MG63 (cell line): ENCODE data around the gene PREX1. TPM values are rescaled to one million over a fixed set of nuclear protein-coding genes. Genes with fewer than 3 reads are reported as not detected.

ENCODE experiments used
- DNase-seq: peaks from one replicate; pipeline ENCODE4 v3.0.0-alpha.2; 2020
- H3K27me3 ChIP-seq: fragments of 250-450 bp; sonication (Bioruptor Pico); 2 replicates; pipeline ENCODE4 v1.5.1; 2020; ENCODE audit warnings: mild to moderate bottlenecking, moderate library complexity
- H3K36me3 ChIP-seq: fragments of 250-450 bp; sonication (Bioruptor Pico); 2 replicates; pipeline ENCODE4 v1.5.1; 2020; ENCODE audit warnings: mild to moderate bottlenecking, moderate library complexity
- H3K4me3 ChIP-seq: fragments of 250-450 bp; sonication (Bioruptor Pico); 2 replicates; pipeline ENCODE4 v1.5.1; 2020; ENCODE audit warnings: mild to moderate bottlenecking, moderate library complexity
- H3K9me3 ChIP-seq: fragments of 250-450 bp; sonication (Bioruptor Pico); 2 replicates; pipeline ENCODE4 v1.5.1; 2020; ENCODE audit warnings: mild to moderate bottlenecking, moderate library complexity
- total RNA-seq: library from RNA; depleted of rRNA; stranded (reverse); fragments of >200 nt; shearing (Covaris generic); gene quantifications from 2 replicates; pipeline ENCODE4 v1.2.3, GENCODE V29; 2014; ENCODE audit warnings: low replicate concordance

The PREX1 gene
- total RNA-seq, 1 experiment from 2014 or later: 5.8 TPM

- no peak overlapping the region for H3K4me3 ChIP-seq
- DNase-seq: peak; percentile 50
- H3K36me3 ChIP-seq: no peaks in the 10 kb centered on the region; the same call in 1 of the 2 replicates
- H3K9me3 ChIP-seq: no peaks in the 10 kb centered on the region
- no peaks in the 10 kb centered on the region for H3K27me3 ChIP-seq
Measured at GRCh38 chr20:48657426-48658197, 170.2 kb downstream of the PREX1 start.

- no peaks in the 10 kb centered on the region for H3K9me3 ChIP-seq
- no peak for DNase-seq
- no peak overlapping the region for H3K4me3 ChIP-seq
- no peaks in the 10 kb centered on the region; the same call in 1 of the 2 replicates for H3K36me3 ChIP-seq
- no peaks in the 10 kb centered on the region for H3K27me3 ChIP-seq
Measured at GRCh38 chr20:48656661-48657211, 171.1 kb downstream of the PREX1 start.

- Histone ChIP-seq H3K27me3 (no peaks in the 10 kb centered on the region), H3K4me3 (no peak overlapping the region), H3K36me3 (no peaks in the 10 kb centered on the region; the same call in 1 of the 2 replicates), H3K9me3 (no peaks in the 10 kb centered on the region)
- no peak for DNase-seq
Measured at GRCh38 chr20:48656137-48656536, 171.7 kb downstream of the PREX1 start.

GRCh38 chr20:48653706-48654051 is 174.1 kb downstream of the PREX1 start:
- Histone ChIP-seq H3K4me3 (no peak overlapping the region), H3K27me3 (no peaks in the 10 kb centered on the region), H3K36me3 (no peaks in the 10 kb centered on the region), H3K9me3 (no peaks in the 10 kb centered on the region)
- DNase-seq: no peak

GRCh38 chr20:48652961-48653705 is 174.7 kb downstream of the PREX1 start:
- Histone ChIP-seq H3K9me3 (no peaks in the 10 kb centered on the region), H3K36me3 (no peaks in the 10 kb centered on the region), H3K4me3 (no peak overlapping the region), H3K27me3 (no peaks in the 10 kb centered on the region)
- no peak for DNase-seq

GRCh38 chr20:48651960-48652359 is 175.8 kb downstream of the PREX1 start:
- H3K4me3 ChIP-seq: no peak overlapping the region
- no peak for DNase-seq
- no peaks in the 10 kb centered on the region for H3K9me3 ChIP-seq
- no peaks in the 10 kb centered on the region for H3K36me3 ChIP-seq
- no peaks in the 10 kb centered on the region for H3K27me3 ChIP-seq

- H3K36me3 ChIP-seq: no peaks in the 10 kb centered on the region
- H3K27me3 ChIP-seq: no peaks in the 10 kb centered on the region
- H3K4me3 ChIP-seq: no peak overlapping the region
- no peak for DNase-seq
- no peaks in the 10 kb centered on the region for H3K9me3 ChIP-seq
Measured at GRCh38 chr20:48651271-48651670, 176.5 kb downstream of the PREX1 start.

- H3K27me3 ChIP-seq: no peaks in the 10 kb centered on the region
- H3K36me3 ChIP-seq: no peaks in the 10 kb centered on the region
- H3K4me3 ChIP-seq: no peak overlapping the region
- H3K9me3 ChIP-seq: no peaks in the 10 kb centered on the region
- no peak for DNase-seq
Measured at GRCh38 chr20:48649868-48650267, 177.9 kb downstream of the PREX1 start.

- Histone ChIP-seq H3K9me3 (no peaks in the 10 kb centered on the region), H3K4me3 (no peak overlapping the region), H3K27me3 (no peaks in the 10 kb centered on the region), H3K36me3 (no peaks in the 10 kb centered on the region)
- DNase-seq: no peak
Measured at GRCh38 chr20:48649104-48649626, 178.6 kb downstream of the PREX1 start.

GRCh38 chr20:48648482-48649051 is 179.2 kb downstream of the PREX1 start:
- Histone ChIP-seq H3K4me3 (no peak overlapping the region), H3K27me3 (no peaks in the 10 kb centered on the region), H3K36me3 (no peaks in the 10 kb centered on the region), H3K9me3 (no peaks in the 10 kb centered on the region)
- DNase-seq: no peak

- Histone ChIP-seq H3K27me3 (no peaks in the 10 kb centered on the region), H3K4me3 (no peak overlapping the region), H3K9me3 (no peaks in the 10 kb centered on the region), H3K36me3 (no peaks in the 10 kb centered on the region)
- no peak for DNase-seq
Measured at GRCh38 chr20:48647858-48648257, 179.9 kb downstream of the PREX1 start.

GRCh38 chr20:48645666-48646065 is 182.1 kb downstream of the PREX1 start:
- Histone ChIP-seq H3K27me3 (no peaks in the 10 kb centered on the region), H3K9me3 (no peaks in the 10 kb centered on the region), H3K36me3 (no peaks in the 10 kb centered on the region), H3K4me3 (no peak overlapping the region)
- DNase-seq: no peak

GRCh38 chr20:48644286-48644828 is 183.4 kb downstream of the PREX1 start:
- DNase-seq: no peak
- Histone ChIP-seq H3K9me3 (no peaks in the 10 kb centered on the region), H3K27me3 (no peaks in the 10 kb centered on the region), H3K36me3 (peaks cover 1% of the 10 kb centered on the region; the same call in 1 of the 2 replicates), H3K4me3 (no peak overlapping the region)

- Histone ChIP-seq H3K9me3 (no peaks in the 10 kb centered on the region), H3K27me3 (no peaks in the 10 kb centered on the region), H3K36me3 (peaks cover 6% of the 10 kb centered on the region; the same call in 1 of the 2 replicates), H3K4me3 (no peak overlapping the region)
- DNase-seq: no peak
Measured at GRCh38 chr20:48642105-48642880, 185.5 kb downstream of the PREX1 start.

GRCh38 chr20:48640871-48641270 is 186.9 kb downstream of the PREX1 start:
- no peak for DNase-seq
- Histone ChIP-seq H3K27me3 (no peaks in the 10 kb centered on the region), H3K4me3 (no peak overlapping the region), H3K36me3 (peaks cover 6% of the 10 kb centered on the region; the same call in 1 of the 2 replicates), H3K9me3 (no peaks in the 10 kb centered on the region)

- no peaks in the 10 kb centered on the region for H3K9me3 ChIP-seq
- H3K4me3 ChIP-seq: no peak overlapping the region
- DNase-seq: no peak
- peaks cover 6% of the 10 kb centered on the region; the same call in 1 of the 2 replicates for H3K36me3 ChIP-seq
- no peaks in the 10 kb centered on the region for H3K27me3 ChIP-seq
Measured at GRCh38 chr20:48639899-48640298, 187.9 kb downstream of the PREX1 start.
